GM04503 (cell line): ENCODE data around the gene TYW1B.
"Not testable (repeated sequence)": the region's sequence is repeated elsewhere in the genome, so short reads cannot be mapped to it uniquely, and the experiment has no call there.

Experiments used
- DNase-seq: peaks from one replicate; pipeline ENCODE4 v3.0.0-alpha.2; 2012; ENCODE audit warnings: low read depth

TYW1B gene

DNA sequence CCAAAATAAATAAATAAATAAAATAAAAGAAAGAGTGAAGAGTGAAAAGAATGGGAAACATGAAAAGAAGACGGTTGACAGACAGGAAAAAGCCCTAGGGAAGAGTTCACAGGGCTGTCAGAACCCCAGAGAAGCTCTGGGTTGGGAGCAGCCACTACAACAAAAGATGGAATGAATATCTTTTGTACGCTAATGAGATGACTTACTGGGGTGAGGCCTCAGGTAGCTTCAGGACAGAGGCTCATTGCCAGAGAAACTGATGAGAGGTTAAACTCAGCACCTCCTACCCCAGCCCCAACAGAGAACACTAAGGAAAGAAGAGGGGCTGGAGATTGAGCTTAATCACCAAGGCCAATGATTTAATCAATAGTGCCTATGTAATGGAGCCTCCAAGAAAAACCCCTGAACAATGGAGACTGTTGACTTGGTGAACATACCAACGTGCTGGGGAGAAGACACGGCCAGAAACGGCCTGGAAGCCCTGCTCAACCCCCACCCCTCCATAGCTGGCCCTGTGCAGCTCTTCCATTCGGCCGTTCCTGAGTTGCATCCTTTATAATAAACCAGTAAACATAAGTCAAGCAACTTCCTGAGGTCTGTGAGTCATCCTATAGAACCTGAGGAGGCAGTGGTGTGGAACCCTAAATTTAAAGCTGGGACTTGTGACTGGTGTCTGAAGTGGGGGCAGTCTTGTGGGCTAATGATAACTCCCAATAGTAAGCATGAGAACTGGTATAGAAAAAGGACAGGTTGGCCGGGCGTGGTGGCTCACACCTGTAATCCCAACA is 11.4 kb downstream of the TYW1B start:
- DNase-seq: not testable (repeated sequence)

DNA sequence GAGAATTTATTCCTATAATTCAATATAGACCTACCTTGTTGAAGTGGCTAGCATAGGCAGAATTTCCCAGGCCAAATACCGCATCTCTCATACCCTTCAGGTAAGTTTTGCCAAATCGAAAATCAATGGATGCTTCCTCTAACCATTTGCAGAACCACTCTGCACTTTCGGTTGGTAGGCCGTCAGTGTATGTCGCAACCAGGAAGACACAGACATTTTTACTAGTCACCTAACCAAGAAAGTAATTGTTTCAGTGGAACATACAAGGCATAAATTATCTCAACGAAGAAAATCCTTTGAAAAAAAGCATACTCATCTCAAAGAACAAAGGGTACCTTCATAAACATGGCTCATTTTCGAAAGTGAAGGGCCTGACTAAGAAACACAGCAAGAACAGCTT is 17.6 kb downstream of the TYW1B start:
- DNase-seq: not testable (repeated sequence)

- DNase-seq: not testable (repeated sequence)
These were observed 19.5 kb downstream of the TYW1B start for GRCh38 chr7:72808511-72808910.

DNA sequence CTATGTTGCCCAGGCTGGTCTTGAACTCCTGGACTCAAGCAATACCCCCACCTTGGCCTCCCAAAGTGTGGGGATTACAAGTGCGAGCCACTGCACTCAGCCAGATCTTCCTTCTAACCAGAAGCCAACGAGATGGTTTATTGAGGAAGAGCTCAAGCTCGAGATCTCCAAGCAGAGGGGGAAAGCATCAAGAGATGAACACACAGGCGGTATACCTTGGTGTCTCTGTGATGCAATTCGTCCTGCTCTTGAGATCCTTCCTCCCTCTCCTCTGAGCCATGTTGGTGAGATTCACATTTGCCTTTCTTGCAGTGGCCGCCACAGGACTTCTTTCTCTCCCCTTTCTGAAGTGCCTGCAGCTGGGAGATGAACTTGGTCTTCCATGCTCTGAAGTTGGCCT is 21.1 kb downstream of the TYW1B start:
- not testable (repeated sequence) for DNase-seq

GRCh38 chr7:72805526-72806494 is 22.2 kb downstream of the TYW1B start:
- DNase-seq: peak; percentile 77

GRCh38 chr7:72803778-72804177 is 24.2 kb downstream of the TYW1B start:
- not testable (repeated sequence) for DNase-seq

DNA sequence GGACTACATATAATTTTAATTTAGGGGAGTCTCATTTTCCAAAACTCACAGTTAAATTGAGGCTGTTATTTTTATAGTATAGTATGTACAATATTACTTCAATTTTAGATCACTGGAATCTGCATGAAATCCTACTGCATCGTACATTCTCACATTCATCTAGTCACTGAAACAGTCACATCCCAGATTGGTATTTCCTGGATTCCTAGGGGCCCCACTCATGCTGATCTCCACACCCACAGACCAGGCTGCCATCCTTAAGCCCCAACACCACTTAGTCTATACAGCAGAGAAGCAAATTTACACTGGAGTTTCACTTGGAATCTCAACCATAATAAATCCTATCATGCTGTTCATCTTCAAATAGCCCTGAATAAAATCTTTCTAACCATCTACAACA is 26.4 kb downstream of the TYW1B start:
- DNase-seq: not testable (repeated sequence)

DNA sequence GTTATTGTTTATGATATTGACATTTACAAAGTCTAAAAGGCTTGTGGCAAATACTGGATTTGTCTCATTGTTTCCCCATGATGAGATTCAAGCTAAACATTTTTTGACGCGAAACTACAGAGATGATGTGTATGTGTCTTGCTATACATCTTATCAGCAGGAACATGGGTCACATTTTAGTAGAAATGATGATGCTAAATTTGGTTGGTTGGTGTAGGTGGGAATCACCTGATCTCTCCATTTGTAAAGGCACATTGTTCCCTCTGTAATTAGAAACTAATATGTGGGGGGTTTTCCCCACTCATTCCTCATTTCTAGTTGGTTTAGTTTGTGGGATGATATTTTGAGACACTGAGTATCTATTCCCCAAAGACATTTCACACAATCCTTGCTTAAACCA is 32.6 kb downstream of the TYW1B start:
- not testable (repeated sequence) for DNase-seq

DNA sequence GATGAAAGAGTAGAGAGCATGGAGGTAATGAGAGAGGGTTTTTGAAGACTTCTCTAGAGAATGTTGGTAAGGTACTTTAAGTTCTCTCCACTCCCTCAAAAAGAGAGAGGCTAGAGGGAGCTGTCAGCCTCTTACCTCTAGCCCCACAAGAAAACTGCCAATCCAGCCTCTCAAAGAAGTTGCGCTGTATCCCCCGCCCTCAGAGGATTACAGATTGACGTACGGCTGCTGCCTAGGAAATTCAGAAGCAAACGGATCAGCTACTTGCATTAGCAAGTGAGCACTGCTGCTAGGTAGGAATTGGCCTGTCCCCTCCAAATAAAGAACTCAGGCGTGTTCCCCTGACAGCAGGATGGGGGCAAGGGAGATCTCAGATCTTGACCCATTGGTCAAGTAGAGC is 34.2 kb downstream of the TYW1B start:
- no peak for DNase-seq

DNA sequence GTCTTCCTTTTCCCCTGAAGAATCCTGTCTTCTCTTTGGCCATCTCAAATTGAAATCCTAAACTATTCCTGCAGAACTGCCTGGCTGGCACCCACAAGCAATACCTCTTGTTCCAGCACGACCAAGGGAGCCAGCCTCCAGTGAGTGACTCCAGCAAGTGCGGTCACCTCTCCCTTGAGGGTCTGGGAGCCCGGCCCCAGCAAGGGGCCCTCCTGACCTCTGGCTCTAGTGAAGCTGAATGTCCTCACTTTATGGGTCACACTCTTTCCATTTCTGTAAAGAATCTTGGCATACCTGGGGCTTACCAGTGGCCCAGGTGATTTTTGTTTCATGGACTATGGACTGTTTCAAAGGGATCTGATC is 37.3 kb downstream of the TYW1B start:
- not testable (repeated sequence) for DNase-seq

DNA sequence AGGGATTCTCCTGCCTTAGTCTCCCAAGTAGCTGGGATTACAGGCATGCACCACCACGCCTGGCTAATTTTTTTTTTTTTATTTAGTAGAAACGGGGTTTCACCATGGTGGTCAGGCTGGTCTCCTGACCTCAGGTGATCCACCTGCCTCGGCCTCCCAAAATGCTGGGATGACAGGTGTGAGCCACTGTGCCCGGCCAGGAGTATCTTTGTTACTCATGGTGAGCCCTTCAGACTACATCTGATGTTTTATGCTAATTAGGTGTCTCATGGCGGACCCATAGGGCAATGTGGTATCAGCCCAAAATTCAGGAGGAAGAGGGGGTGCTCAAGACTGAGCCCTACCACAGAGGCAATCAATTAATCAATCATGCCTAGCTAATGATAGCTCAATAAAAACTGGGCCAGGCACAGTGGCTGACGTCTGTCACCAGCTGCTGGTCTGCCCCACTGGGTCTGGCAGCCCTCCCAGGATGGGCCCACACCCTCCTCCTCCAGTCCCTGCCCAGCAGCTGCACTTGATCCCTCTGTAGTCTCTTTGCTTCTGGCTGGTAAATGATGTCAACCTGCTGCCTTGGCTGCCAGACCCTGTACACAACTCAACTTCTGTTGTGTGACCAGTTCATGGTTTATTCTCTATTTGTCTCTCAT is 37.8 kb downstream of the TYW1B start:
- not testable (repeated sequence) for DNase-seq

GRCh38 chr7:72785166-72785955 is 42.6 kb downstream of the TYW1B start:
- DNase-seq: no peak

GRCh38 chr7:72783601-72784370 is 44.2 kb downstream of the TYW1B start:
- DNase-seq: peak; percentile 38

DNA sequence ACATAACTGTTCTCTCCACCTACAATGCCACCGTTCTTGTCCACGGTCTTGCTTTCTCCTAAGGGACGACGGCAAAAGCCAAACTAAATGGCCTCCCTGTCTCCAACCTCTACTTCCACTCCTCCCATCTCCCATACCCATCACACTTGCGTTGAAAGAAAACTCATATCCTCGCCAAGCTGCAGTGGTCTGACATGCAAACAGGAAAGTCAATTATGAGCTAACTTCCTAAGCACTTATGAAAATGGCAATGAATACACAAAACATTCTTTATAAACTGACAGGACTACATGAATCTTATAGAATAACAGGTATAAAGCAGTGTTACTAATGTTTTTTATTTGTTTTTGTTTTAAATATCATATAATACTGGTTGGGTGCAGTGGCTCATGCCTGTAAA is 46.4 kb downstream of the TYW1B start:
- DNase-seq: no peak

GRCh38 chr7:72781161-72781560 is 46.8 kb downstream of the TYW1B start:
- DNase-seq: no peak

- DNase-seq: not testable (repeated sequence)
These were observed 47.6 kb downstream of the TYW1B start for GRCh38 chr7:72780289-72780894.

GRCh38 chr7:72777167-72777566 is 50.8 kb downstream of the TYW1B start:
- DNase-seq: not testable (repeated sequence)

- DNase-seq: not testable (repeated sequence)
These were observed 55.4 kb downstream of the TYW1B start for GRCh38 chr7:72772627-72773026.

DNA sequence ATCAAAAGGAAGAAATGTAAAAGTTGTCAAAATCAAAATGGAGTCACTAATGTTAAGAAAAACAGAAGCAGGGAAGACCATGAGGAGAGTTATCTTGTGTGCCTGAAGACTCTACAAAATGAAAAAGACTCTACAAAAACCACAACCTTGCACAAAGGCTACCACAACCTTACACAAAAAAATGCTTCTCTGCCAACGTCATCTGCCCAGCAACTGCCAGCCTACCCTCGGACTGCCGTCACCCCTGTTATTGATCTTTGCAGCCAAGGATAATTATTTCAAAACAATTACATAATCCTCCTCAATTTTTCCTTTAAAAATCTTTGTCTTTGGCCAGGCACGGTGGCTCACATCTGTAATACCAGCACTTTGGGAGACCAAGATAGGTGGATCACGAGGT is 61.0 kb downstream of the TYW1B start:
- not testable (repeated sequence) for DNase-seq

DNA sequence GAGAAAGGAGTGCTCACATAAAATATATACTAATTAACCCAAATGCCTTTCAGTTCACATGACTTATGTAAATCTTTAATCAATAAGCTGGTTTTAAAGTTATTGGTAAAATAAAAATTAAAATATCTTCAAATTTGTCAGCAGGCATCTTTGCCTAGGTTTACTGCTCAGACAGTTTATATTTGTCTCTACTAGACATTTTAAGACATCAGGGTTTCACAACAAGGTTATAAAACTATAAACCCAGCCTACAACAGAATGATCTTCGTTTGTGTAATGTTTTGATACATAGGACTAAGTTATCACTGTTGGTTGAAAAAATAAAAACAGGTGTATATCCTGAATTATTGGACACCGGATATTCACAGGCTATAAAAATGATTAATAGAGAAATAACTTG is 67.4 kb downstream of the TYW1B start:
- DNase-seq: no peak
